GM12873 (cell line): ENCODE data around the gene LGR6.

ENCODE experiments used
- TF ChIP-seq, protein P1 (sequence below): IDR thresholded peaks from 2 replicates; pipeline ENCODE4 v1.5.1; 2012; ENCODE audit warnings: low read depth, mild to moderate bottlenecking, moderate library complexity, low read length, control low read depth; ENCODE audit not compliant: insufficient read depth; ENCODE audit errors: missing control alignments

Gene LGR6

DNA sequence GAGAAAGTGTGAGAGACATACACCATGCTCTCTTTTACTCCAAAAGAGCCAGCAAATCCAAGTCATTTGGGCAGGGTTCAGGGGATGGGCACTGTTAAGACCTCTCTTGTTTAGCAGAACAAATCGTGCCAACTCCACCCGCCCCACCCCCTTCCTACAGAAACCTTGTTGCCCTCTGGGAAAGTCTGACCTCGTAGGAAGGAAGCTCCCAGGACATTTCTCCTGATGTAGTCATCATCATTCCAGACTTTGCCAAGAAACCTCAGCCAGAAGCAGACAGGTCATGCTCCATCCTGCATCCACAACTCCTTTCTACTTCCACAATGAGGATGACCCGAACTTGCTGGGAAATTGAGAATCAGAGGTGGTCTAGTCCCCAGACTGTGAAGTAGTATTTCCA lies 90.4 kb downstream of the LGR6 start:
- TF ChIP-seq, protein P1, sequence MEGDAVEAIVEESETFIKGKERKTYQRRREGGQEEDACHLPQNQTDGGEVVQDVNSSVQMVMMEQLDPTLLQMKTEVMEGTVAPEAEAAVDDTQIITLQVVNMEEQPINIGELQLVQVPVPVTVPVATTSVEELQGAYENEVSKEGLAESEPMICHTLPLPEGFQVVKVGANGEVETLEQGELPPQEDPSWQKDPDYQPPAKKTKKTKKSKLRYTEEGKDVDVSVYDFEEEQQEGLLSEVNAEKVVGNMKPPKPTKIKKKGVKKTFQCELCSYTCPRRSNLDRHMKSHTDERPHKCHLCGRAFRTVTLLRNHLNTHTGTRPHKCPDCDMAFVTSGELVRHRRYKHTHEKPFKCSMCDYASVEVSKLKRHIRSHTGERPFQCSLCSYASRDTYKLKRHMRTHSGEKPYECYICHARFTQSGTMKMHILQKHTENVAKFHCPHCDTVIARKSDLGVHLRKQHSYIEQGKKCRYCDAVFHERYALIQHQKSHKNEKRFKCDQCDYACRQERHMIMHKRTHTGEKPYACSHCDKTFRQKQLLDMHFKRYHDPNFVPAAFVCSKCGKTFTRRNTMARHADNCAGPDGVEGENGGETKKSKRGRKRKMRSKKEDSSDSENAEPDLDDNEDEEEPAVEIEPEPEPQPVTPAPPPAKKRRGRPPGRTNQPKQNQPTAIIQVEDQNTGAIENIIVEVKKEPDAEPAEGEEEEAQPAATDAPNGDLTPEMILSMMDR = no peak

DNA sequence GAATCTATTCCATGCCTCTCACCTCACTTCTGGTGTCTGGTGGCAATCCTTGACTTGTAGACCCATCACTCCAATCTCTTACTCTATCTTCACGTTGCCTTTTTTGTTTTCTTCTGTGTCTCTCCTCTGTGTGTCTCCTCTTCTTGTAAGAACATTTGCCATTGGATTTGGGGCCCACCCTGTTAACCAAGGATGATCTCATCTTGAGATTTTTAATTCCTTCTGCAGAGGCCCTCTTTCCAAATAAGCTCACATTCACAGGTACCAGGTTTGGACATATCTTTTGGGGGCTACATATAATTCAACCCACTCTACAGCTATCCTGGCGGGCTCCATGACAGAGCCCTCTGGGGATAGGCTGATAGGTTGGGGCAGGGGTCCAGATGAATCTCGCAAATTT lies 92.3 kb downstream of the LGR6 start:
- TF ChIP-seq, protein P1 = no peak

DNA sequence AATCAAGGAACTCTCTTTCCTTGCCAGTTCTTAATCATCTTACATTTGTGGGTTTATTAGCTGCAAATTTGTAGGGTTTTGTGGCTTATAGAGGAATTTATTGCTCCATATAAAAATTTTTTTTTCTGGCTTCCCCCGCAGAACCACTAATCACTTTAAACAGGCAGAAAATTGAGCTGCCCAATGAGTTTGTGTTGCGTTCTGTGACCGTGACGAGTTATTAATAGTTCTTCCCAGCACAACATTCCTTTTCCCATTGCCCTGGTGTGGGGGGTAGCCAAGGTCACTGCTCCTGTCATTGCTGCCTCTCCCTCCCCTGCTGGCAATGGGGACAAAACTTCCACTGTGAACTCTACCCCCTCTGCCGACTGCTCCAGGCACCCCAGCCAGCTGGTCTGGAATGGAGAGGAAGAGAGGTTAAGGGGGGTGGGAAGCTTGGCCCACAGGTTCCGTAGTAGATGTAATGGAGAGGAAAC lies 93.1 kb downstream of the LGR6 start:
- TF ChIP-seq, protein P1 = no peak

DNA sequence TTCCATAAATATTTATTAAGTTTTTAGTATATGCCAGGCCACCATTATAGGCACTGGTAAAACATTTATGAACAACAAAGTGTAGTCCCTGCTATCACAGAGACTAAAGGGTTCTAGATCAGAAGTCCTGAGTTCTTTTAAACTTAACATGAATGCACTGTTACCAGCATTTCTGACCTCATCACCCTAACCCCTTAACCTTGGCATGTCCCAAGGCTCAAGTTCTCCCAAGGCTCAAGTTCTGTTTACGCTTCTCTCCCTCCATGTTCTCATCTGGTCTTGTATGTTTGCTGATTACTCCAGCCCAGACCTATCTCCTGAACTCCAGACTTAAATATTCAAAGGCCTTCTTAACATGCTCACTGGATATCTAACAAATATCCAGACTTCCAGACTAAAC lies 93.6 kb downstream of the LGR6 start:
- TF ChIP-seq, protein P1 = no peak

DNA sequence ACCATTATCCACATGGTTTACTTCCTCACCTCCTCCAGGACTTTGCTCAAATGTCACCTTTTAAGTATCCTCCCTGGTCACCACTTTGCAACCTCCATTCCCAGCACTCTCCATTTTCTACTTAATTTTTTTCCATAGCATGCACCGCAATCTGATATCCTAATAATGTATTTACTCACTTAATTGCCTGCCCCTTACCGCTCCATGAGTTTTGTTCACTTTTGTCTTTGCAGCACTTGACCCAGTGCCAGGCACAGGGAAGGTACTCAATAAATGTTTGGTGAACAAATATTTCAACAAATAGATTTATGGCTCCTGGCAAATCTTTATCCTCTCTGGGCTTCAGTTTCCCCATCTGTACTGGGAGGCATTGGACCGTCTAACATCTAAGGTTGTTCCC lies 94.6 kb downstream of the LGR6 start:
- TF ChIP-seq, protein P1 = no peak

DNA sequence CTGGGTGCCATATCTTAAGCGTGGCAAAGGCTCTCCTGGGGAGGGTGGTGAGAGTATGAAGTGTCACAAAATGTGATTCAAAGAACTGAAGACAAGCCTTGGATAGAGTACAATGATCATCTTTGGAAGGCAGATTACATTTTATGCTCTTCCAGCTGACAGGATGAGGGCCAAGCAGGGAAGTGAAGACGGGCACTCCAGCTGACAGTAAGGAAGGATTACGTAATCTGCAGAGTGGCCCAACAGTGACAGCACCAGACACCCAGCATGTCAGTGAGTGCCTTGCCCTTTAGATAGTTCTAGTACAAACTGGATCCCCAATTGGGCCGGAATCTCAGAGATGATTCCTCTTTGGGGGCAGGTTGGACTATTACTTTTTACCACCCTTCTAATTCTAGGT lies 95.4 kb downstream of the LGR6 start:
- TF ChIP-seq, protein P1 = no peak

DNA sequence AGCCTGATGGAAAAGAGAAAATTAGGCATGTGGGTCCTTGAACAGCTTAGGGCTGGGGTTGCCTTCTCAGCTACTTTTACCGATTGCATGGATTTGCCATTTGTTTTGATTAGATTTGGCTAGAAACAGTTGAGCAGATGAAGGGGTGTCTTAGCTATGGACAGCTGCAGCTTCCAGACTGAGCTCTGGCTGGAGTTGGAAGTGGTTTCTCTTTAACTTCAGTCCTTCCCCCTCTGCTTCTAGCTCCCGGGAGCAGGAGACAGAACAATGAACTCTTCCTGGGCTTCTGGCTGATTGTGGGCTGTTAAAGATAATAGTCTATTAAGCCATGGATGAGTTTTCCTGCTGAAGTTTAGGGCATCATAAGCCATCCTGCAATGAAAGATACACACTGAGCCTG lies 97.4 kb downstream of the LGR6 start:
- TF ChIP-seq, protein P1 = no peak
